ENCODE measurements around the gene VPS18.

The VPS18 gene

GRCh38 chr15:40940296-40940801, 46.1 kb downstream of the VPS18 start:
- TF ChIP-seq EZH2 (IDR thresholded peaks at IDR 0.05; ENCODE audit: borderline replicate concordance, low read length): no peak
- no peak for TF ChIP-seq CTCF (IDR thresholded peaks at IDR 0.05; ENCODE audit: low read length)
- no peaks in the 10 kb centered on the region for H3K9me2 ChIP-seq (ENCODE audit: low read depth, low read length)
- H3K36me3 ChIP-seq (ENCODE audit: insufficient read depth, low read length): no peaks in the 10 kb centered on the region
- H3K27ac ChIP-seq (ENCODE audit: low read depth, low read length, poor library complexity, severe bottlenecking): no peak overlapping the region
- peaks cover 17% of the 10 kb centered on the region for H3K4me1 ChIP-seq (ENCODE audit: insufficient read depth, low read length, severe bottlenecking)
- no peak overlapping the region for H2AFZ ChIP-seq (ENCODE audit: low read length)
- H4K20me1 ChIP-seq (ENCODE audit: insufficient read depth, low read length): no peaks in the 10 kb centered on the region
- 0 out of 2 replicates have a peak, but pooled peaks cover 14% of the 10 kb centered on the region for H3K27me3 ChIP-seq (ENCODE audit: insufficient read depth, low read length)
- H3K79me2 ChIP-seq (ENCODE audit: insufficient read depth, low read length): no peaks in the 10 kb centered on the region
- no peaks in the 10 kb centered on the region for H3K9me3 ChIP-seq (ENCODE audit: low read length)
- no peak overlapping the region for H3K4me2 ChIP-seq (ENCODE audit: low read length)
- no peak overlapping the region for H3K4me3 ChIP-seq (ENCODE audit: low read depth, low read length, poor library complexity, severe bottlenecking)
- no peak overlapping the region for H3K9ac ChIP-seq (ENCODE audit: low read length)
- no peaks in the 10 kb centered on the region for H3F3A ChIP-seq (ENCODE audit: insufficient read depth, low read length)

DNA sequence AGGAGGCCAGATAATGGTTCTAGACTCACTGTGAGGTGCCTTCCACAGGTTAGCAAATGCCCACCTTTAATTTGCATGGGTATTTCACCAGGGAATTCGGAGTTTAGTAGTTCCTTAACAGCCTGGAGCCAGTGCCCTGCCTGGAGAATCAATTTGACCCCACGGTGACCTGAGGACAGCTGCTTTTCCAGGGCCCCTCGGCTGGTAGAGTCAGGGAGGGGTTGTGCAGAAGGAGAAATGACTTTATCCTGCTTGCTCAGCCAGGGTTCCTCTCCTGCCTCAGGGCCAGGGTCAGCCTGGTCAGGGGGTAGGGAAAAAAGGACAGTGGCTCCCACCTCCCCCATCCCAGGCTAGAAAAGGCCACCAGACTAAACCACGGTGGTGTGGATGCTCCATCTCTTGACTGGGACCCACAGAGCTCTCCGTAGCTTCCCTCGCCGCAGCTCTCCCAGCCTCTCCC, 46.8 kb downstream of the VPS18 start:
- H2AFZ ChIP-seq (ENCODE audit: low read length): no peak overlapping the region
- H3K4me2 ChIP-seq (ENCODE audit: low read length): peak overlapping the region; percentile 85
- TF ChIP-seq CTCF (IDR thresholded peaks at IDR 0.05; ENCODE audit: low read length) (no peak), EZH2 (IDR thresholded peaks at IDR 0.05; ENCODE audit: borderline replicate concordance, low read length) (no peak)
- peak overlapping the region; percentile 65 for H3K4me3 ChIP-seq (ENCODE audit: low read depth, low read length, poor library complexity, severe bottlenecking)
- H3K27me3 ChIP-seq (ENCODE audit: insufficient read depth, low read length): 0 out of 2 replicates have a peak, but pooled peaks cover 14% of the 10 kb centered on the region
- no peak overlapping the region for H3K27ac ChIP-seq (ENCODE audit: low read depth, low read length, poor library complexity, severe bottlenecking)
- peak overlapping the region; percentile 70; the same call in 1 of the 2 replicates for H3K9ac ChIP-seq (ENCODE audit: low read length)
- H3K4me1 ChIP-seq (ENCODE audit: insufficient read depth, low read length, severe bottlenecking): peaks cover 17% of the 10 kb centered on the region
- no peaks in the 10 kb centered on the region for H3F3A ChIP-seq (ENCODE audit: insufficient read depth, low read length)
- H4K20me1 ChIP-seq (ENCODE audit: insufficient read depth, low read length): no peaks in the 10 kb centered on the region
- H3K9me2 ChIP-seq (ENCODE audit: low read depth, low read length): no peaks in the 10 kb centered on the region
- H3K9me3 ChIP-seq (ENCODE audit: low read length): no peaks in the 10 kb centered on the region
- H3K36me3 ChIP-seq (ENCODE audit: insufficient read depth, low read length): no peaks in the 10 kb centered on the region
- no peaks in the 10 kb centered on the region for H3K79me2 ChIP-seq (ENCODE audit: insufficient read depth, low read length)

GRCh38 chr15:40941528-40942336, 47.5 kb downstream of the VPS18 start:
- Histone ChIP-seq H3K9ac (ENCODE audit: low read length) (peak overlapping the region; percentile 70), H3K4me2 (ENCODE audit: low read length) (peak overlapping the region; percentile 85), H3K79me2 (ENCODE audit: insufficient read depth, low read length) (no peaks in the 10 kb centered on the region), H3K9me2 (ENCODE audit: low read depth, low read length) (no peaks in the 10 kb centered on the region), H3K4me3 (ENCODE audit: low read depth, low read length, poor library complexity, severe bottlenecking) (peak overlapping the region; percentile 65), H3F3A (ENCODE audit: insufficient read depth, low read length) (no peaks in the 10 kb centered on the region), H3K4me1 (ENCODE audit: insufficient read depth, low read length, severe bottlenecking) (peaks cover 17% of the 10 kb centered on the region), H3K36me3 (ENCODE audit: insufficient read depth, low read length) (no peaks in the 10 kb centered on the region), H2AFZ (ENCODE audit: low read length) (0 out of 2 replicates have a peak overlapping the region, but pooled peaks have one; percentile 24), H4K20me1 (ENCODE audit: insufficient read depth, low read length) (no peaks in the 10 kb centered on the region), H3K27ac (ENCODE audit: low read depth, low read length, poor library complexity, severe bottlenecking) (no peak overlapping the region), H3K9me3 (ENCODE audit: low read length) (no peaks in the 10 kb centered on the region), H3K27me3 (ENCODE audit: insufficient read depth, low read length) (0 out of 2 replicates have a peak, but pooled peaks cover 14% of the 10 kb centered on the region)
- peak; percentile 36 for TF ChIP-seq CTCF (IDR thresholded peaks at IDR 0.05; ENCODE audit: low read length)
- TF ChIP-seq EZH2 (IDR thresholded peaks at IDR 0.05; ENCODE audit: borderline replicate concordance, low read length): no peak
